PFSK-1 (cell line): ENCODE data around the gene IGDCC3.

Experiments
- FOXP2 ChIP-seq: optimal IDR thresholded peaks from 2 replicates; pipeline ENCODE3; 2011; ENCODE audit warnings: borderline replicate concordance, control low read depth, inconsistent platforms; ENCODE audit not compliant: insufficient read depth; ENCODE audit errors: extremely low read length, extremely low read depth
- POLR2AphosphoS5 ChIP-seq: IDR thresholded peaks from 2 replicates; pipeline ENCODE4 v1.6.1; 2012; ENCODE audit warnings: low read depth, mild to moderate bottlenecking, control low read depth, low read length, moderate library complexity
- SIN3A ChIP-seq: IDR thresholded peaks from 2 replicates; pipeline ENCODE4 v1.6.1; 2012; ENCODE audit warnings: mild to moderate bottlenecking, low read length, moderate library complexity, borderline replicate concordance; ENCODE audit not compliant: insufficient read depth
- TAF1 ChIP-seq: IDR thresholded peaks from 2 replicates; pipeline ENCODE4 v1.6.1; 2012; ENCODE audit warnings: low read length, control low read depth, borderline replicate concordance; ENCODE audit not compliant: insufficient read depth
- TF ChIP-seq, protein P1 (sequence below), 2 experiments: IDR thresholded peaks; 2 replicates each; pipeline versions ENCODE4 v1.6.1 to v1.8.0; 2011 to 2012; ENCODE audit warnings: low read depth in 2 of 2, low read length in 2 of 2, control low read depth in 1 of 2, inconsistent platforms in 1 of 2, mild to moderate bottlenecking in 1 of 2, moderate library complexity in 1 of 2; ENCODE audit not compliant: insufficient read depth in 1 of 2

Gene IGDCC3

DNA sequence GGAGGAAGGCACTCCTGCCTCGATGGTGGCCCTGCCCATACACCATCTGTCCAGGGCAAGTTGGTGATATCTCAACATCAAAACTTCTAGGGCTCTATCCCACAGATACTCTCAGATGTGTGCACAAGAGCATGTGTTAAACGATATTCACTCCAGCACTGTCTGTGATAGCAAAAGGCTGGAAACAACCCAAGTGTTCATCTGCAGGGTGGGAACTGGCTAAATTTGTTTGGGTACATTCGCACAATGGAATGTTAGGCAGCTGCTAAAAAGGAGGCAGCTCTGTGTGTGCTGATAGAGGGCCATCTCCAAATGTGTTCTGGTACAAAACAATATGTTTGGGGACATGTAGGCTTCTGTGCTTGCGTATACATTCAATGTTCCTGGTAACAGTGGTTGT lies 25.2 kb upstream of the IGDCC3 start:
- TF ChIP-seq SIN3A: no peak
- no peak for TF ChIP-seq POLR2AphosphoS5
- TF ChIP-seq FOXP2: no peak
- no peak for TF ChIP-seq TAF1
- TF ChIP-seq, protein P1, sequence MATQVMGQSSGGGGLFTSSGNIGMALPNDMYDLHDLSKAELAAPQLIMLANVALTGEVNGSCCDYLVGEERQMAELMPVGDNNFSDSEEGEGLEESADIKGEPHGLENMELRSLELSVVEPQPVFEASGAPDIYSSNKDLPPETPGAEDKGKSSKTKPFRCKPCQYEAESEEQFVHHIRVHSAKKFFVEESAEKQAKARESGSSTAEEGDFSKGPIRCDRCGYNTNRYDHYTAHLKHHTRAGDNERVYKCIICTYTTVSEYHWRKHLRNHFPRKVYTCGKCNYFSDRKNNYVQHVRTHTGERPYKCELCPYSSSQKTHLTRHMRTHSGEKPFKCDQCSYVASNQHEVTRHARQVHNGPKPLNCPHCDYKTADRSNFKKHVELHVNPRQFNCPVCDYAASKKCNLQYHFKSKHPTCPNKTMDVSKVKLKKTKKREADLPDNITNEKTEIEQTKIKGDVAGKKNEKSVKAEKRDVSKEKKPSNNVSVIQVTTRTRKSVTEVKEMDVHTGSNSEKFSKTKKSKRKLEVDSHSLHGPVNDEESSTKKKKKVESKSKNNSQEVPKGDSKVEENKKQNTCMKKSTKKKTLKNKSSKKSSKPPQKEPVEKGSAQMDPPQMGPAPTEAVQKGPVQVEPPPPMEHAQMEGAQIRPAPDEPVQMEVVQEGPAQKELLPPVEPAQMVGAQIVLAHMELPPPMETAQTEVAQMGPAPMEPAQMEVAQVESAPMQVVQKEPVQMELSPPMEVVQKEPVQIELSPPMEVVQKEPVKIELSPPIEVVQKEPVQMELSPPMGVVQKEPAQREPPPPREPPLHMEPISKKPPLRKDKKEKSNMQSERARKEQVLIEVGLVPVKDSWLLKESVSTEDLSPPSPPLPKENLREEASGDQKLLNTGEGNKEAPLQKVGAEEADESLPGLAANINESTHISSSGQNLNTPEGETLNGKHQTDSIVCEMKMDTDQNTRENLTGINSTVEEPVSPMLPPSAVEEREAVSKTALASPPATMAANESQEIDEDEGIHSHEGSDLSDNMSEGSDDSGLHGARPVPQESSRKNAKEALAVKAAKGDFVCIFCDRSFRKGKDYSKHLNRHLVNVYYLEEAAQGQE (IDR thresholded peaks at IDR 0.05; ENCODE audit: insufficient read depth in 1 of 2, low read depth in 2 of 2, low read length in 2 of 2): no peak

DNA sequence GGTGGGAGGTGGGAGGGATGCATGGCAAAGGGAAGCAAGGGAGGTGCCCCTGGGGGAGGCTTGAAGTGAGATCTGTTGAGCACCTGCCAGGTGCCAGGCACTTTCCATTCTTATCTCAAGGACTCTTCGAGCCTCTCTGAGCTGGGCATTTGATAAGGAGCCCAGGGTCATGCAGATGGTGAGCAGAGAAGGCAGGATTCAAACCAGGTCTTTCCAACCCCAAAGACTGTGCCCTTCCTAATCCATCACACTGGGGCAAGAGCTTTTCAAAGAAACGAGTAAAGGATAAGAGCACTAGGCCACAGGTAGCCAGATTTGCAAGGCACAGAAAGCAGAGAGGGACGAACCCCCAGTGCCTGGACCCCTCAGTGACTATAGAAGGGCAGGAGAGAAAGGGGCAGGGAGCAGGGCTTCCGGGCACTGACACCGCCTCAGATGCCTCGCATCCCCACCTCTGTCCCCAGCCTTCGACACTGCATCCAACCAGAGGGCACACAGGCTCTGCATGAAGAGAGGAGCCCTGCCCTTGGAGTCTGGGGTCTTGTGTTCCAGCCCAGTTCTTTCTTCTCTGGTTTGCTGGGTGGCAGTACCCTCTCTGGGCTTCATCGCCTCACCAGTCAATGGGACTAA lies 23.9 kb upstream of the IGDCC3 start:
- TF ChIP-seq FOXP2 (no peak), POLR2AphosphoS5 (no peak), TAF1 (no peak), SIN3A (no peak)
- TF ChIP-seq, protein P1 (IDR thresholded peaks at IDR 0.05; ENCODE audit: insufficient read depth in 1 of 2, low read depth in 2 of 2, low read length in 2 of 2): no peak

DNA sequence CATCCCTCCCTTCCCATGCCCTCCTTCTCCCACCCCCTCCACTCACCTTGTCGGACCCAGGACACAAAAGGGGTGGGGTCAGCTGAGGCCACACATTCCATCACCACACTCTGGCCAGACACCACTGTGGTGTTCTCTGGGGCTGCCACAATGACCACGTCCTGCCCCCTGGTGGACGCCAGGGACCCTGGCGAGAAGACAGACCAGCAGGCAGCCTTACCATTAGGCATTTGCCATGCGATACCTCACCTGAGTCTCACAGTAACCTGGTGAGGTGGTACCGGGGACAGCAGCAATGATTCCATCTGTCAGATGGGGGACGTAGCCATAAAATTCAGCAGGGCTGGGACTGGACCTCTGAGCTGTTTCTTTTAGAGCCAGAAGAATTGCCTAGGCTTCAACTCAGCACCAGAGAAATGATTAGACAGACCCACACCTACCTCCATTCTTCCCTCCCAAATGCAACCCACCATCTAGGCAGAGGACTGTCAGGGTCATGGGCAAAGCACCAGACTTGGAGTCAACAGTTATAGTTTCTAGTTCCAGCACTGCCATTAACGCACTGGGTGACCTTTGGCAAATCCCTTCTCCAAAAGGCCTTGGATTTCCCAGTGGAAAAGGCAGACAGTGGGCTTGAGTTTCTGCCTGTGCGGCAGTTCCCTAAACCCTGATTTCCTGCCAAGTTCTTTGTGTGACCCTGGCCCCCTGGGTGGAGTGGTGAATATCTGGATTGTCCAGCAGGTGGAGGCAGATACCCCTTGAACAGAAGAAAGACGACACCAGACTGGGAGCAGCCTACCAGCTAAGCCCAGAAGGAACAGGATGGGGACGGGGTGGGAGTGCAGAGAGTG lies 23.2 kb upstream of the IGDCC3 start:
- TF ChIP-seq SIN3A (no peak), FOXP2 (no peak), TAF1 (no peak), POLR2AphosphoS5 (no peak)
- TF ChIP-seq, protein P1 (IDR thresholded peaks at IDR 0.05; ENCODE audit: insufficient read depth in 1 of 2, low read depth in 2 of 2, low read length in 2 of 2): no peak

DNA sequence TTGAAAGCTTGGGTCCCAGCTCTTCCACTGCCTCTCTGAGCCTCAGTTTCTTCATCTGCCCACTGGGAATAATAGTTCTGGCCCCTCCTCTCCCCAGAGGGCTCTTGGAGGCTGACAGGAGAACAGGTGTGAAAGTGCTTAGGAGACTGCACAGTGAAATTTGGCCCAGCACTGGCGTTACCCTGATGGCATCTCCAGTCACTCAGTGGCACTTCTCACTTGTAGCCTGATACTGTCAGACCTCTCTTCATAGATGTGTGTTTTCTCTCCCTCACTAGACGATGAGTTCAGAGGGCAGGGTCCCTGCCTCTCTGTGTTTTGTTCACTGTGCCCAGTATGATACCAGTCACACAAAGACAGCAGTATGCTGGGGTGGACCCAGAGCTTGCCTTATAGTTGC lies 22.2 kb upstream of the IGDCC3 start:
- TF ChIP-seq TAF1 (no peak), FOXP2 (no peak), POLR2AphosphoS5 (no peak)
- TF ChIP-seq, protein P1 (IDR thresholded peaks at IDR 0.05; ENCODE audit: insufficient read depth in 1 of 2, low read depth in 2 of 2, low read length in 2 of 2): no peak
